NB4 (cell line): ENCODE results near the gene PKIG.

Experiments
- POLR2A ChIP-seq: IDR thresholded peaks from 2 replicates; pipeline ENCODE4 v1.6.1; 2011; ENCODE audit warnings: mild to moderate bottlenecking; ENCODE audit not compliant: insufficient read length; ENCODE audit errors: extremely low read depth
- TF ChIP-seq, protein P1 (sequence below): IDR thresholded peaks from one replicate; pipeline ENCODE4 v1.5.1; 2012; ENCODE audit warnings: low read depth, low read length
- TF ChIP-seq, protein P2 (sequence below): IDR thresholded peaks from 2 replicates; pipeline ENCODE4 v1.6.1; 2011; ENCODE audit warnings: low read depth, low read length

DNA sequence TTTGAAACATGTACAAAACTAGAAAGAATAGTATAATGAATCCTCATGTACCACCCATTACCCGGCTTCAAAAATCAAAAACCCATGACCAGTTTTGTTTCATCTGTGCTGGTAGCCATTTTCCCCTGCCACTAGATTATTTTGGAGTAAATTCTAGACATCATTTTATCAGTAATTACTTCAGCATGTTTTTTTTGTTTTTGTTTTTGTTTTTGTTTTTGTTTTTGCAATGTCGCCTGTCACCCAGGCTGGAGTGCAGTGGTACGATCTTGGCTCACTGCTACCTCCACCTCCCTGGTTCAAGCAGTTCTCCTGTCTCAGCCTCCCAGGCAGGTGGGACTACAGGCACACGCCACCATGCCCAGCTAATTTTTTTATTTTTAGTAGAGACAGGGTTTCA lies 8.0 kb upstream of the PKIG start:
- TF ChIP-seq, protein P1, sequence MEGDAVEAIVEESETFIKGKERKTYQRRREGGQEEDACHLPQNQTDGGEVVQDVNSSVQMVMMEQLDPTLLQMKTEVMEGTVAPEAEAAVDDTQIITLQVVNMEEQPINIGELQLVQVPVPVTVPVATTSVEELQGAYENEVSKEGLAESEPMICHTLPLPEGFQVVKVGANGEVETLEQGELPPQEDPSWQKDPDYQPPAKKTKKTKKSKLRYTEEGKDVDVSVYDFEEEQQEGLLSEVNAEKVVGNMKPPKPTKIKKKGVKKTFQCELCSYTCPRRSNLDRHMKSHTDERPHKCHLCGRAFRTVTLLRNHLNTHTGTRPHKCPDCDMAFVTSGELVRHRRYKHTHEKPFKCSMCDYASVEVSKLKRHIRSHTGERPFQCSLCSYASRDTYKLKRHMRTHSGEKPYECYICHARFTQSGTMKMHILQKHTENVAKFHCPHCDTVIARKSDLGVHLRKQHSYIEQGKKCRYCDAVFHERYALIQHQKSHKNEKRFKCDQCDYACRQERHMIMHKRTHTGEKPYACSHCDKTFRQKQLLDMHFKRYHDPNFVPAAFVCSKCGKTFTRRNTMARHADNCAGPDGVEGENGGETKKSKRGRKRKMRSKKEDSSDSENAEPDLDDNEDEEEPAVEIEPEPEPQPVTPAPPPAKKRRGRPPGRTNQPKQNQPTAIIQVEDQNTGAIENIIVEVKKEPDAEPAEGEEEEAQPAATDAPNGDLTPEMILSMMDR = no peak
- no peak for TF ChIP-seq POLR2A
- TF ChIP-seq, protein P2, sequence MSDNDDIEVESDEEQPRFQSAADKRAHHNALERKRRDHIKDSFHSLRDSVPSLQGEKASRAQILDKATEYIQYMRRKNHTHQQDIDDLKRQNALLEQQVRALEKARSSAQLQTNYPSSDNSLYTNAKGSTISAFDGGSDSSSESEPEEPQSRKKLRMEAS = no peak
